ENCODE results near the gene FOLR1.

DNA sequence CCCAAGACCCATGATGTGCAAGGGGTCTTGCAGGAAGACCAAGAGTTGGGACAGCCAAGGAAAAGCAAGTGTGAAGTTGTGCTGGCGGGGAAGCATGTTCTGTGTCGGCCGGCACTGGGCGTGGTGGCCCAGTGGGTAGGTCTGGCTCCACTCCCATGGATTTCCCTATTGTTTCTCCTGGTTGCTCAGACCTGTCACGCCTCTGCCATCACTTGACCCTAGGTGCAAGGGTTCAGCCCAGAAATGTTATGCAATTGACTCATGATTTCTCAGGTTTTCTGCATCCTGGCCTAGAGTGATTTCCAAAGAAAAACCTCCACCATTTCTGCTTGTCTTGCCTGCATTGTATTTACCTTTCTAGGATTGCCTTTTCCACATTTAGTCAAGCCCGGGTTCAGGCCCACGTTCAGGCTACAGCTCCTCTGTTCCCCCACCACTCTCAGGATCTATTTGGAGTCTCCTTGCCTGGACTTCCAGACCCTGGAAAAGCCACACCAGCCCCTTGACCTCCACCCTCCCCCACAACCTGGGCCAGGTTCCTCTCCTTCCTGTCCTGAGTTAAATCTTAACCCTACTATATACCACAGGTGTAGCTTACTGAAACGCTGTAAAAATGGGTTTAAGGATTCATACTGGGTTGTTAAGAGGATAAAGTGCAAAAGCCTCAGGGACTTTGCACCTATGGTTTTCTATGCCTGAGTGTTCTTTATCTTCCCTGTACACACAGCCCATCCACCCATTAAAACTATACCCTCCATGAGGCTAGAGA is 17.5 kb upstream of the FOLR1 start:
- TF ChIP-seq POLR2AphosphoS5 (IDR thresholded peaks at IDR 0.05), result no peak
- no peak for TF ChIP-seq CTCF (IDR thresholded peaks at IDR 0.05)

All from esophagus muscularis mucosa (tissue), 3 donors.